ENCODE measurements around the gene CCDC7. TPM values are rescaled to one million over a fixed set of nuclear protein-coding genes. Genes with fewer than 3 reads are reported as not detected.

Gene CCDC7
- total and polyA plus RNA-seq, 2 experiments from 2014 or later = 0.83 to 1.6 TPM

DNA sequence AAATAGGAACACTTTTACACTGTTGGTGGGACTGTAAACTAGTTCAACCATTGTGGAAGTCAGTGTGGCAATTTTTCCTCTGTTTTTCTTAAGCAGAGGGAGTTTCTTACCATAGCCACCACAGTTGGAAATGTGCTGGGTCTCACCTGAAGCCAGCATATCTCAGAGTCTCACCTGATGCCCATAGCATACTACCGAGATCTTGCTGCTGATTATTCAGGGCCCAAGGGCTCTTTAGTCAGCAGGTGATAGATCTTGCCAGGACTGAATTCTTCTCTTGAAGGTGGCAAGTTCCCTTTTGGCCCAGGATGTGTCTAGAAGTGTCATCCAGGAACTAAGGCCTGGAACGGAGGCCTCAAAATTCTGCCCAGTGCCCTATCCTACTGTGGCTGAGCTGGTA, 215.4 kb downstream of the CCDC7 start (continued):
- TF ChIP-seq, protein P1, sequence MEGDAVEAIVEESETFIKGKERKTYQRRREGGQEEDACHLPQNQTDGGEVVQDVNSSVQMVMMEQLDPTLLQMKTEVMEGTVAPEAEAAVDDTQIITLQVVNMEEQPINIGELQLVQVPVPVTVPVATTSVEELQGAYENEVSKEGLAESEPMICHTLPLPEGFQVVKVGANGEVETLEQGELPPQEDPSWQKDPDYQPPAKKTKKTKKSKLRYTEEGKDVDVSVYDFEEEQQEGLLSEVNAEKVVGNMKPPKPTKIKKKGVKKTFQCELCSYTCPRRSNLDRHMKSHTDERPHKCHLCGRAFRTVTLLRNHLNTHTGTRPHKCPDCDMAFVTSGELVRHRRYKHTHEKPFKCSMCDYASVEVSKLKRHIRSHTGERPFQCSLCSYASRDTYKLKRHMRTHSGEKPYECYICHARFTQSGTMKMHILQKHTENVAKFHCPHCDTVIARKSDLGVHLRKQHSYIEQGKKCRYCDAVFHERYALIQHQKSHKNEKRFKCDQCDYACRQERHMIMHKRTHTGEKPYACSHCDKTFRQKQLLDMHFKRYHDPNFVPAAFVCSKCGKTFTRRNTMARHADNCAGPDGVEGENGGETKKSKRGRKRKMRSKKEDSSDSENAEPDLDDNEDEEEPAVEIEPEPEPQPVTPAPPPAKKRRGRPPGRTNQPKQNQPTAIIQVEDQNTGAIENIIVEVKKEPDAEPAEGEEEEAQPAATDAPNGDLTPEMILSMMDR (conservative IDR thresholded peaks at IDR 0.05; ENCODE audit: low read depth in 2 of 2) = no peak
- no peak for TF ChIP-seq JUNB (IDR thresholded peaks at IDR 0.05; ENCODE audit: unreplicated experiment)
- no peak for TF ChIP-seq ZNF114 (CRISPR knock-in tag; IDR thresholded peaks at IDR 0.05)

- H3K36me3 ChIP-seq (ENCODE audit: insufficient read depth) = peaks cover 5% of the 10 kb centered on the region; the same call in 1 of the 2 replicates
- no peak for DNase-seq (ENCODE audit: low spot score)
- no peak overlapping the region for H3K27ac ChIP-seq (ENCODE audit: low read depth)
- H3K27me3 Mint-ChIP-seq (ENCODE audit: insufficient read depth, low read depth, poor library complexity) = no peaks in the 10 kb centered on the region
- no peaks in the 10 kb centered on the region for H3K79me2 ChIP-seq (replicated peaks; ENCODE audit: insufficient read depth)
- no peaks in the 10 kb centered on the region; the same call in 1 of the 2 replicates for H3K9me2 ChIP-seq (ENCODE audit: insufficient read depth)
- no peaks in the 10 kb centered on the region for H3K4me1 Mint-ChIP-seq
- peaks cover 5% of the 10 kb centered on the region; the same call in 2 of the 3 replicates for H3K36me3 Mint-ChIP-seq (ENCODE audit: low read depth)
- no peaks in the 10 kb centered on the region for H3K27me3 ChIP-seq (ENCODE audit: insufficient read depth)
- no peaks in the 10 kb centered on the region for H3K4me1 ChIP-seq (ENCODE audit: insufficient read depth)
- H3K4me3 Mint-ChIP-seq = no peak overlapping the region
- ATAC-seq = no peak
- no peak overlapping the region for H2AFZ ChIP-seq
- H4K20me1 ChIP-seq (replicated peaks; ENCODE audit: insufficient read depth) = 0 out of 2 replicates have a peak, but pooled peaks cover 2% of the 10 kb centered on the region
- peaks cover 17% of the 10 kb centered on the region for H3K9me3 Mint-ChIP-seq
- H3F3A ChIP-seq (replicated peaks; ENCODE audit: low read depth) = no peaks in the 10 kb centered on the region
- H3K4me2 ChIP-seq = no peak overlapping the region
- H3K4me3 ChIP-seq = no peak overlapping the region
- H3K27ac Mint-ChIP-seq = no peak overlapping the region
- TF ChIP-seq EZH2 (IDR thresholded peaks at IDR 0.05; ENCODE audit: low read depth, unreplicated experiment) = no peak
- TF ChIP-seq, protein P2, sequence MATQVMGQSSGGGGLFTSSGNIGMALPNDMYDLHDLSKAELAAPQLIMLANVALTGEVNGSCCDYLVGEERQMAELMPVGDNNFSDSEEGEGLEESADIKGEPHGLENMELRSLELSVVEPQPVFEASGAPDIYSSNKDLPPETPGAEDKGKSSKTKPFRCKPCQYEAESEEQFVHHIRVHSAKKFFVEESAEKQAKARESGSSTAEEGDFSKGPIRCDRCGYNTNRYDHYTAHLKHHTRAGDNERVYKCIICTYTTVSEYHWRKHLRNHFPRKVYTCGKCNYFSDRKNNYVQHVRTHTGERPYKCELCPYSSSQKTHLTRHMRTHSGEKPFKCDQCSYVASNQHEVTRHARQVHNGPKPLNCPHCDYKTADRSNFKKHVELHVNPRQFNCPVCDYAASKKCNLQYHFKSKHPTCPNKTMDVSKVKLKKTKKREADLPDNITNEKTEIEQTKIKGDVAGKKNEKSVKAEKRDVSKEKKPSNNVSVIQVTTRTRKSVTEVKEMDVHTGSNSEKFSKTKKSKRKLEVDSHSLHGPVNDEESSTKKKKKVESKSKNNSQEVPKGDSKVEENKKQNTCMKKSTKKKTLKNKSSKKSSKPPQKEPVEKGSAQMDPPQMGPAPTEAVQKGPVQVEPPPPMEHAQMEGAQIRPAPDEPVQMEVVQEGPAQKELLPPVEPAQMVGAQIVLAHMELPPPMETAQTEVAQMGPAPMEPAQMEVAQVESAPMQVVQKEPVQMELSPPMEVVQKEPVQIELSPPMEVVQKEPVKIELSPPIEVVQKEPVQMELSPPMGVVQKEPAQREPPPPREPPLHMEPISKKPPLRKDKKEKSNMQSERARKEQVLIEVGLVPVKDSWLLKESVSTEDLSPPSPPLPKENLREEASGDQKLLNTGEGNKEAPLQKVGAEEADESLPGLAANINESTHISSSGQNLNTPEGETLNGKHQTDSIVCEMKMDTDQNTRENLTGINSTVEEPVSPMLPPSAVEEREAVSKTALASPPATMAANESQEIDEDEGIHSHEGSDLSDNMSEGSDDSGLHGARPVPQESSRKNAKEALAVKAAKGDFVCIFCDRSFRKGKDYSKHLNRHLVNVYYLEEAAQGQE (IDR thresholded peaks at IDR 0.05; ENCODE audit: unreplicated experiment) = no peak
- TF ChIP-seq EZH2phosphoT487 (IDR thresholded peaks at IDR 0.05; ENCODE audit: unreplicated experiment) = no peak
- TF ChIP-seq STAT1 (IDR thresholded peaks at IDR 0.05; ENCODE audit: unreplicated experiment) = no peak
- TF ChIP-seq ZNF114 (CRISPR knock-in tag; IDR thresholded peaks at IDR 0.05) = no peak
- TF ChIP-seq POLR2AphosphoS5 (IDR thresholded peaks at IDR 0.05; ENCODE audit: low read depth) = no peak
- no peak for TF ChIP-seq ZNF462 (CRISPR knock-in tag; IDR thresholded peaks at IDR 0.05)
- TF ChIP-seq CREB1 (CRISPR knock-in tag; IDR thresholded peaks at IDR 0.05; ENCODE audit: low read depth) = no peak
- TF ChIP-seq, protein P1 (conservative IDR thresholded peaks at IDR 0.05; ENCODE audit: low read depth in 2 of 2) = no peak
These were observed 235.0 kb downstream of the CCDC7 start for GRCh38 chr10:32680803-32681557.

Measured in GM23338 (cell line).